NCI-H69 (cell line): ENCODE data around the gene PLCH2.
"Not testable (repeated sequence)": the region's sequence is repeated elsewhere in the genome, so short reads cannot be mapped to it uniquely, and the experiment has no call there.

ENCODE experiments used
- DNase-seq: peaks from one replicate; lab custom pipeline; 2025; lab: John Stamatoyannopoulos, UW

The PLCH2 gene

GRCh38 chr1:2443277-2444137 is 32.6 kb upstream of the PLCH2 start:
- DNase-seq: peak; percentile 54

GRCh38 chr1:2444138-2444591 is 31.9 kb upstream of the PLCH2 start:
- no peak for DNase-seq

GRCh38 chr1:2445162-2445822 is 30.8 kb upstream of the PLCH2 start:
- peak; percentile 33 for DNase-seq

GRCh38 chr1:2445823-2446215 is 30.3 kb upstream of the PLCH2 start:
- no peak for DNase-seq

- peak; percentile 37 for DNase-seq
These were observed 29.7 kb upstream of the PLCH2 start for GRCh38 chr1:2446394-2446793.

- DNase-seq: no peak
These were observed 29.2 kb upstream of the PLCH2 start for GRCh38 chr1:2446861-2447260.

- no peak for DNase-seq
These were observed 28.6 kb upstream of the PLCH2 start for GRCh38 chr1:2447276-2448097.

- DNase-seq: no peak
These were observed 28.0 kb upstream of the PLCH2 start for GRCh38 chr1:2448098-2448445.

GRCh38 chr1:2449636-2450454 is 26.2 kb upstream of the PLCH2 start:
- no peak for DNase-seq

GRCh38 chr1:2451741-2452140 is 24.3 kb upstream of the PLCH2 start:
- no peak for DNase-seq

- peak; percentile 16 for DNase-seq
These were observed 23.7 kb upstream of the PLCH2 start for GRCh38 chr1:2452201-2452931.

- no peak for DNase-seq
These were observed 23.2 kb upstream of the PLCH2 start for GRCh38 chr1:2452932-2453315.

GRCh38 chr1:2454227-2454626 is 21.9 kb upstream of the PLCH2 start:
- no peak for DNase-seq

- DNase-seq: peak; percentile 52
These were observed 20.3 kb upstream of the PLCH2 start for GRCh38 chr1:2455757-2456156.

- DNase-seq: no peak
These were observed 18.6 kb upstream of the PLCH2 start for GRCh38 chr1:2457444-2457843.

GRCh38 chr1:2458687-2459086 is 17.4 kb upstream of the PLCH2 start:
- DNase-seq: no peak

- DNase-seq: not testable (repeated sequence)
These were observed 16.9 kb upstream of the PLCH2 start for GRCh38 chr1:2459102-2459753.

- no peak for DNase-seq
These were observed 16.3 kb upstream of the PLCH2 start for GRCh38 chr1:2459757-2460156.

- peak; percentile 39 for DNase-seq
These were observed 15.9 kb upstream of the PLCH2 start for GRCh38 chr1:2460203-2460602.

- no peak for DNase-seq
These were observed 14.9 kb upstream of the PLCH2 start for GRCh38 chr1:2460996-2461751.
